Measurements from ENCODE around the gene PACRG.

The PACRG gene

GRCh38 chr6:163133691-163134090 is 405.9 kb downstream of the PACRG start:
- DNase-seq (ENCODE audit: low read depth): no peak
- TF ChIP-seq POLR2A (IDR thresholded peaks at IDR 0.05; ENCODE audit: extremely low read depth, insufficient read length): no peak
- TF ChIP-seq, protein P1, sequence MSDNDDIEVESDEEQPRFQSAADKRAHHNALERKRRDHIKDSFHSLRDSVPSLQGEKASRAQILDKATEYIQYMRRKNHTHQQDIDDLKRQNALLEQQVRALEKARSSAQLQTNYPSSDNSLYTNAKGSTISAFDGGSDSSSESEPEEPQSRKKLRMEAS (IDR thresholded peaks at IDR 0.05; ENCODE audit: low read depth, low read length): no peak
- TF ChIP-seq MYC (IDR thresholded peaks at IDR 0.05; ENCODE audit: low read depth, low read length): no peak
- TF ChIP-seq, protein P2, sequence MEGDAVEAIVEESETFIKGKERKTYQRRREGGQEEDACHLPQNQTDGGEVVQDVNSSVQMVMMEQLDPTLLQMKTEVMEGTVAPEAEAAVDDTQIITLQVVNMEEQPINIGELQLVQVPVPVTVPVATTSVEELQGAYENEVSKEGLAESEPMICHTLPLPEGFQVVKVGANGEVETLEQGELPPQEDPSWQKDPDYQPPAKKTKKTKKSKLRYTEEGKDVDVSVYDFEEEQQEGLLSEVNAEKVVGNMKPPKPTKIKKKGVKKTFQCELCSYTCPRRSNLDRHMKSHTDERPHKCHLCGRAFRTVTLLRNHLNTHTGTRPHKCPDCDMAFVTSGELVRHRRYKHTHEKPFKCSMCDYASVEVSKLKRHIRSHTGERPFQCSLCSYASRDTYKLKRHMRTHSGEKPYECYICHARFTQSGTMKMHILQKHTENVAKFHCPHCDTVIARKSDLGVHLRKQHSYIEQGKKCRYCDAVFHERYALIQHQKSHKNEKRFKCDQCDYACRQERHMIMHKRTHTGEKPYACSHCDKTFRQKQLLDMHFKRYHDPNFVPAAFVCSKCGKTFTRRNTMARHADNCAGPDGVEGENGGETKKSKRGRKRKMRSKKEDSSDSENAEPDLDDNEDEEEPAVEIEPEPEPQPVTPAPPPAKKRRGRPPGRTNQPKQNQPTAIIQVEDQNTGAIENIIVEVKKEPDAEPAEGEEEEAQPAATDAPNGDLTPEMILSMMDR (IDR thresholded peaks at IDR 0.05; ENCODE audit: low read depth, low read length): no peak
- H3K4me3 ChIP-seq (ENCODE audit: low read depth, low read length): no peak overlapping the region

GRCh38 chr6:163136681-163137397 is 409.1 kb downstream of the PACRG start:
- H3K4me3 ChIP-seq (ENCODE audit: low read depth, low read length): no peak overlapping the region
- no peak for DNase-seq (ENCODE audit: low read depth)
- TF ChIP-seq, protein P2 (IDR thresholded peaks at IDR 0.05; ENCODE audit: low read depth, low read length): no peak
- TF ChIP-seq MYC (IDR thresholded peaks at IDR 0.05; ENCODE audit: low read depth, low read length): no peak
- TF ChIP-seq, protein P1 (IDR thresholded peaks at IDR 0.05; ENCODE audit: low read depth, low read length): no peak
- TF ChIP-seq POLR2A (IDR thresholded peaks at IDR 0.05; ENCODE audit: extremely low read depth, insufficient read length): no peak

GRCh38 chr6:163137398-163137881 is 409.7 kb downstream of the PACRG start:
- no peak overlapping the region for H3K4me3 ChIP-seq (ENCODE audit: low read depth, low read length)
- no peak for DNase-seq (ENCODE audit: low read depth)
- TF ChIP-seq, protein P2 (IDR thresholded peaks at IDR 0.05; ENCODE audit: low read depth, low read length): no peak
- TF ChIP-seq, protein P1 (IDR thresholded peaks at IDR 0.05; ENCODE audit: low read depth, low read length): no peak
- no peak for TF ChIP-seq MYC (IDR thresholded peaks at IDR 0.05; ENCODE audit: low read depth, low read length)
- TF ChIP-seq POLR2A (IDR thresholded peaks at IDR 0.05; ENCODE audit: extremely low read depth, insufficient read length): no peak

- no peak overlapping the region for H3K4me3 ChIP-seq (ENCODE audit: low read depth, low read length)
- TF ChIP-seq, protein P2 (IDR thresholded peaks at IDR 0.05; ENCODE audit: low read depth, low read length): no peak
- TF ChIP-seq MYC (IDR thresholded peaks at IDR 0.05; ENCODE audit: low read depth, low read length): no peak
- TF ChIP-seq POLR2A (IDR thresholded peaks at IDR 0.05; ENCODE audit: extremely low read depth, insufficient read length): no peak
- TF ChIP-seq, protein P1 (IDR thresholded peaks at IDR 0.05; ENCODE audit: low read depth, low read length): no peak
- DNase-seq (ENCODE audit: low read depth): no peak
These were observed 418.3 kb downstream of the PACRG start for GRCh38 chr6:163146036-163146435.

DNA sequence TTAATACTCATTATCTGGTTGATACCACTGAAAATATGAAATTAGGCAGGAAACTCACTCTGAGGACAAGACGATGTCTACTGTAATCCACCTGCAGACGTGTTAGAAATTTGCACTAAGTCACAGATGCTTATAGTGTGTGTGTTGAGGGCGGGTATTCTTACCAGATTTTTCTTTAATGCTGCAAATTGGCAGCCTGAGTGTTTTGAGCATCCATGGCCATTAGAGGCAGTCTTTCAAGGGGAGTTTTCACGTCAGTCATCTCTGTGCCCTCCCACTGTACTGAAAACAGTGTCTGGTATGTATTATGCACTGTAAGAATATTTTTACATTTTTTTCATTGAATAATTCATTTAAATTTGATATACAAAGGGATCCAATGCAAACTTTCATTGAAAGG is 420.2 kb downstream of the PACRG start:
- TF ChIP-seq, protein P2 (IDR thresholded peaks at IDR 0.05; ENCODE audit: low read depth, low read length): no peak
- TF ChIP-seq MYC (IDR thresholded peaks at IDR 0.05; ENCODE audit: low read depth, low read length): no peak
- no peak for TF ChIP-seq POLR2A (IDR thresholded peaks at IDR 0.05; ENCODE audit: extremely low read depth, insufficient read length)
- TF ChIP-seq, protein P1 (IDR thresholded peaks at IDR 0.05; ENCODE audit: low read depth, low read length): no peak
- DNase-seq (ENCODE audit: low read depth): no peak
- no peak overlapping the region for H3K4me3 ChIP-seq (ENCODE audit: low read depth, low read length)

All from NB4 (cell line).